Activated CD4-positive, alpha-beta memory T cell treated with anti-CD3 and anti-CD28 coated beads for 36 hours (primary cell): ENCODE results near the gene CEP162. TPM values are rescaled to one million over a fixed set of nuclear protein-coding genes. Genes with fewer than 3 reads are reported as not detected.
"Not testable (repeated sequence)": the region's sequence is repeated elsewhere in the genome, so short reads cannot be mapped to it uniquely, and the experiment has no call there.

Experiments used
- CTCF ChIA-PET: fragments of 350-600 bp; sonication (Branson Sonifier 250); formaldehyde crosslinking; loops from one replicate; lab custom pipeline; 2021; ENCODE audit warnings: antibody characterized with exemption, inconsistent platforms; lab: Charles Lee
- POLR2A ChIA-PET: fragments of 350-600 bp; sonication (Branson Sonifier 250); formaldehyde crosslinking; loops from one replicate; lab custom pipeline; 2021; ENCODE audit warnings: antibody characterized with exemption; lab: Charles Lee
- DNase-seq: peaks from one replicate; pipeline ENCODE4 v3.0.0-alpha.2; 2020
- H3K27ac Mint-ChIP-seq: one replicate; pipeline ENCODE4 v1.8.0; 2021; ENCODE audit warnings: mixed read lengths
- H3K27me3 Mint-ChIP-seq: one replicate; pipeline ENCODE4 v1.8.0; 2021; ENCODE audit warnings: mixed read lengths
- H3K36me3 Mint-ChIP-seq: one replicate; pipeline ENCODE4 v1.8.0; 2021; ENCODE audit warnings: mixed read lengths
- H3K4me1 Mint-ChIP-seq: one replicate; pipeline ENCODE4 v1.8.0; 2021; ENCODE audit warnings: low read depth, mixed read lengths
- H3K4me3 Mint-ChIP-seq: one replicate; pipeline ENCODE4 v1.8.0; 2021; ENCODE audit warnings: mild to moderate bottlenecking, mixed read lengths
- H3K9me3 Mint-ChIP-seq: one replicate; pipeline ENCODE4 v1.8.0; 2021; ENCODE audit warnings: mixed read lengths
- intact Hi-C: fragments of 100-400 bp; cut with micrococcal nuclease; formaldehyde crosslinking; loops from one replicate; pipeline ENCODE4 v1.15.1; 2023
- total RNA-seq, 2 experiments: library from RNA; stranded (reverse); gene quantifications; one replicate each; pipeline ENCODE4 v1.2.3, GENCODE V29; 2021

CEP162 gene
- total RNA-seq, 2 experiments from 2014 or later, result 5.4 to 6.3 TPM

GRCh38 chr6:84258866-84259265, 31.4 kb upstream of the CEP162 start:
- Mint-ChIP-seq H3K27ac (no peak overlapping the region), H3K27me3 (peaks cover 15% of the 10 kb centered on the region), H3K4me1 (no peaks in the 10 kb centered on the region), H3K4me3 (no peak overlapping the region), H3K36me3 (no peaks in the 10 kb centered on the region), H3K9me3 (no peaks in the 10 kb centered on the region)
- ChIA-PET CTCF (interaction anchor here (0.5 kb wide), 1 partner anchor 1038 kb away, joined by 3 read pairs; no protein-coding TSS in a partner anchor), POLR2A (no interaction called here)
- no peak for DNase-seq
- intact Hi-C loops, result no loop called here

GRCh38 chr6:84258268-84258667, 30.8 kb upstream of the CEP162 start:
- POLR2A ChIA-PET, result no interaction called here
- no peaks in the 10 kb centered on the region for H3K9me3 Mint-ChIP-seq
- H3K27me3 Mint-ChIP-seq, result peaks cover 19% of the 10 kb centered on the region

GRCh38 chr6:84255641-84256040, 28.2 kb upstream of the CEP162 start:
- CTCF ChIA-PET, result no interaction called here
- no peaks in the 10 kb centered on the region for H3K36me3 Mint-ChIP-seq
- no peaks in the 10 kb centered on the region for H3K9me3 Mint-ChIP-seq
- no peaks in the 10 kb centered on the region for H3K4me1 Mint-ChIP-seq
- H3K27me3 Mint-ChIP-seq, result peaks cover 19% of the 10 kb centered on the region
- H3K4me3 Mint-ChIP-seq, result no peak overlapping the region
- DNase-seq, result no peak
- POLR2A ChIA-PET, result no interaction called here
- intact Hi-C loops, result no loop called here
- no peak overlapping the region for H3K27ac Mint-ChIP-seq

More at GRCh38 chr6:84258268-84258667, 30.8 kb upstream of the CEP162 start:
- no peak overlapping the region for H3K27ac Mint-ChIP-seq
- CTCF ChIA-PET, result interaction anchor here (0.5 kb wide), 1 partner anchor 1037 kb away, joined by 3 read pairs; no protein-coding TSS in a partner anchor
- H3K4me1 Mint-ChIP-seq, result no peaks in the 10 kb centered on the region
- H3K4me3 Mint-ChIP-seq, result no peak overlapping the region
- H3K36me3 Mint-ChIP-seq, result no peaks in the 10 kb centered on the region
- no peak for DNase-seq
- intact Hi-C loops, result no loop called here

GRCh38 chr6:84253380-84253779, 25.9 kb upstream of the CEP162 start:
- Mint-ChIP-seq H3K36me3 (no peaks in the 10 kb centered on the region), H3K4me1 (no peaks in the 10 kb centered on the region), H3K27me3 (peaks cover 19% of the 10 kb centered on the region), H3K4me3 (no peak overlapping the region), H3K27ac (no peak overlapping the region), H3K9me3 (no peaks in the 10 kb centered on the region)
- CTCF ChIA-PET, result no interaction called here
- POLR2A ChIA-PET, result no interaction called here
- DNase-seq, result no peak
- intact Hi-C loops, result no loop called here

- no peak overlapping the region for H3K27ac Mint-ChIP-seq
- ChIA-PET POLR2A (no interaction called here), CTCF (no interaction called here)
- no peaks in the 10 kb centered on the region for H3K36me3 Mint-ChIP-seq
- no peak for DNase-seq
- H3K4me1 Mint-ChIP-seq, result no peaks in the 10 kb centered on the region
- intact Hi-C loops, result no loop called here
- no peaks in the 10 kb centered on the region for H3K9me3 Mint-ChIP-seq
- no peak overlapping the region for H3K4me3 Mint-ChIP-seq
- peaks cover 19% of the 10 kb centered on the region for H3K27me3 Mint-ChIP-seq
Observed at GRCh38 chr6:84251891-84252539, 24.6 kb upstream of the CEP162 start.

- POLR2A ChIA-PET, result interaction anchor here (0.6 kb wide), 1 partner anchor 415 kb away, joined by 3 read pairs; no protein-coding TSS in a partner anchor
- H3K36me3 Mint-ChIP-seq, result no peaks in the 10 kb centered on the region
- intact Hi-C loops, result no loop called here
- no peaks in the 10 kb centered on the region for H3K4me1 Mint-ChIP-seq
- DNase-seq, result no peak
- H3K4me3 Mint-ChIP-seq, result no peak overlapping the region
- CTCF ChIA-PET, result no interaction called here
- peaks cover 16% of the 10 kb centered on the region for H3K27me3 Mint-ChIP-seq
- H3K9me3 Mint-ChIP-seq, result no peaks in the 10 kb centered on the region
- no peak overlapping the region for H3K27ac Mint-ChIP-seq
Observed at GRCh38 chr6:84249724-84250123, 22.3 kb upstream of the CEP162 start.

DNA sequence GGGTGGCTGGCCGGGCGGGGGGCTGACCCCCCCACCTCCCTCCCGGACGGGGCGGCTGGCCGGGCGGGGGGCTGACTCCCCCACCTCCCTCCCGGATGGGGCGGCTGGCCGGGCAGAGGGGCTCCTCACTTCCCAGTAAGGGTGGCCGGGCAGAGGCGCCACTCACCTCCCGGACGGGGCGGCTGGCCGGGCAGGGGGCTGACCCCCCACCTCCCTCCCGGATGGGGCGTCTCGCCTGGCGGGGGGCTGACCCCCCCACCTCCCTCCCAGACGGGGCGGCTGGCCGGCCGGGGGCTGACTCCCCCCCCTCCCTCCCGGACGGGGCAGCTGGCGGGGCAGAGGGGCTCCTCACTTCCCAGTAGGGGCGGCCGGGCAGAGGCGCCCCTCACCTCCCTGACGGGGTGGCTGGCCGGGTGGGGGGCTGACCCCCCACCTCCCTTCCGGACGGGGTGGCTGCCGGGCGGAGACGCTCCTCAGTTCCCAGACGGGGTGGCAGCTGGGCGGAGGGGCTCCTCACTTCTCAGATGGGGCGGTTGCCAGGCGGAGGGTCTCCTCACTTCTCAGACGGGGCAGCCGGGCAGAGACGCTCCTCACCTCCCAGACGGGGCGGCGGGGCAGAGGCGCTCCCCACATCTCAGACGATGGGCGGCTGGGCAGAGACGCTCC, 17.1 kb upstream of the CEP162 start:
- H3K36me3 Mint-ChIP-seq, H3K27me3 Mint-ChIP-seq, intact Hi-C loops, H3K27ac Mint-ChIP-seq, H3K4me1 Mint-ChIP-seq, CTCF ChIA-PET, DNase-seq, H3K4me3 Mint-ChIP-seq, H3K9me3 Mint-ChIP-seq, POLR2A ChIA-PET: not testable (repeated sequence)

DNA sequence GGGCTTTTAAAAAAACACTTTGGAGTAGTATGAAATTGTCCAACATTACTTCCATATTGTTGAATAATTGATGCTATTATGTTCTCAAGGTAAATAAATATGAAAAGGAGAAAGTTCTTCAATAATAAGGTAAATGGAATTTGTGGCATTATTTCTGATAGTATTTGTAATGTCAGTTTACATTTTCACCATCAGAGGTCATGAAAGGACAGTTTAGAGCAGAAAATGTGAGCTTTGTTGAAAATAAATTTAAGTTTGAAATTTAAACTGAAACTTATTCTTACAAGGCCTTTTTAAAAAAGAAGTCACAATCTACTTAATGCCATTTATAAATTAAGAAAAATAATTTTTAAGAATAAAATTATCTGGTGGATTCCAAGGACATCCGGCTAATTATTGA, 15.8 kb upstream of the CEP162 start:
- ChIA-PET CTCF (interaction anchor here (1.6 kb wide), 1 partner anchor 15 kb away, joined by 3 read pairs; no protein-coding TSS in a partner anchor), POLR2A (no interaction called here)
- Mint-ChIP-seq H3K4me1 (no peaks in the 10 kb centered on the region), H3K4me3 (no peak overlapping the region), H3K36me3 (no peaks in the 10 kb centered on the region), H3K9me3 (no peaks in the 10 kb centered on the region), H3K27me3 (peaks cover 6% of the 10 kb centered on the region), H3K27ac (no peak overlapping the region)
- intact Hi-C loops, result no loop called here
- no peak for DNase-seq

- H3K36me3 Mint-ChIP-seq, result no peaks in the 10 kb centered on the region
- DNase-seq, result no peak
- H3K27me3 Mint-ChIP-seq, result peaks cover 10% of the 10 kb centered on the region
- H3K4me1 Mint-ChIP-seq, result no peaks in the 10 kb centered on the region
- H3K27ac Mint-ChIP-seq, result no peak overlapping the region
- H3K4me3 Mint-ChIP-seq, result no peak overlapping the region
- CTCF ChIA-PET, result interaction anchor here (1.6 kb wide), 1 partner anchor 14 kb away, joined by 3 read pairs; no protein-coding TSS in a partner anchor
- intact Hi-C loops, result no loop called here
- no peaks in the 10 kb centered on the region for H3K9me3 Mint-ChIP-seq
- POLR2A ChIA-PET, result no interaction called here
Observed at GRCh38 chr6:84242265-84242664, 14.8 kb upstream of the CEP162 start.

GRCh38 chr6:84228198-84228543, 728 bp upstream of the CEP162 start:
- no peak for DNase-seq
- Mint-ChIP-seq H3K4me3 (peak overlapping the region; percentile 100), H3K27me3 (peaks cover 12% of the 10 kb centered on the region), H3K36me3 (no peaks in the 10 kb centered on the region), H3K4me1 (peaks cover 13% of the 10 kb centered on the region), H3K9me3 (no peaks in the 10 kb centered on the region), H3K27ac (peak overlapping the region; percentile 93)
- intact Hi-C loops, result loop anchor here (1.0 to 10.0 kb wide), 5 partner anchors 193 to 1364 kb away; partner anchors contain the start of genes MRAP2, PGM3, RWDD2A and SNX14
- CTCF ChIA-PET, result interaction anchor here (0.6 to 2.5 kb wide), 21 partner anchors 9 to 1162 kb away, joined by 3 to 20 read pairs (median 4); partner anchors contain the start of genes CYB5R4 and UBE3D
- POLR2A ChIA-PET, result interaction anchor here (1.6 kb wide), 1 partner anchor 369 kb away, joined by 5 read pairs; the partner anchor contains the start of gene CYB5R4

- Mint-ChIP-seq H3K27me3 (peaks cover 6% of the 10 kb centered on the region), H3K27ac (peak overlapping the region; percentile 93), H3K36me3 (no peaks in the 10 kb centered on the region), H3K4me1 (peaks cover 16% of the 10 kb centered on the region), H3K9me3 (no peaks in the 10 kb centered on the region), H3K4me3 (peak overlapping the region; percentile 100)
- ChIA-PET CTCF (interaction anchor here (0.7 to 2.5 kb wide), 7 partner anchors 338 to 1005 kb away, joined by 3 to 20 read pairs (median 4); partner anchors contain the start of gene CYB5R4), POLR2A (interaction anchor here (1.6 kb wide), 1 partner anchor 368 kb away, joined by 5 read pairs; the partner anchor contains the start of gene CYB5R4)
- intact Hi-C loops, result loop anchor here (1.0 to 10.0 kb wide), 7 partner anchors 192 to 1452 kb away; partner anchors contain the start of genes CYB5R4, MRAP2, PGM3 and RWDD2A
- DNase-seq, result no peak
Observed at GRCh38 chr6:84227044-84227433, 404 bp downstream of the CEP162 start.

GRCh38 chr6:84224251-84224650, 3.2 kb downstream of the CEP162 start:
- CTCF ChIA-PET, result interaction anchor here (1.2 kb wide), 1 partner anchor 340 kb away, joined by 4 read pairs; no protein-coding TSS in a partner anchor
- H3K27me3 Mint-ChIP-seq, result no peaks in the 10 kb centered on the region

More at GRCh38 chr6:84224251-84224650, 3.2 kb downstream of the CEP162 start:
- POLR2A ChIA-PET, result no interaction called here
- intact Hi-C loops, result loop anchor here (5.0 to 10.0 kb wide), 3 partner anchors 189 to 1101 kb away; partner anchors contain the start of gene MRAP2
- no peak overlapping the region for H3K27ac Mint-ChIP-seq
- DNase-seq, result no peak
- no peaks in the 10 kb centered on the region for H3K36me3 Mint-ChIP-seq
- H3K4me3 Mint-ChIP-seq, result no peak overlapping the region
- peaks cover 16% of the 10 kb centered on the region for H3K4me1 Mint-ChIP-seq
- H3K9me3 Mint-ChIP-seq, result no peaks in the 10 kb centered on the region
